Measurements from ENCODE around the gene GPN1. TPM values are rescaled to one million over a fixed set of nuclear protein-coding genes. Genes with fewer than 3 reads are reported as not detected.
"Not testable (repeated sequence)": the region's sequence is repeated elsewhere in the genome, so short reads cannot be mapped to it uniquely, and the experiment has no call there.

The GPN1 gene
- total RNA-seq, 1 donor from 2014 or later = 27.2 TPM

GRCh38 chr2:27626921-27627320, 1.9 kb upstream of the GPN1 start:
- DNase-seq (ENCODE audit: low spot score) = not testable (repeated sequence)

- peak; percentile 23 for DNase-seq (ENCODE audit: low spot score)
Observed at GRCh38 chr2:27627963-27628766, 685 bp upstream of the GPN1 start.

GRCh38 chr2:27630257-27630656, 1.4 kb downstream of the GPN1 start:
- not testable (repeated sequence) for DNase-seq (ENCODE audit: low spot score)

- DNase-seq (ENCODE audit: low spot score) = no peak
Observed at GRCh38 chr2:27634291-27634690, 5.4 kb downstream of the GPN1 start.

GRCh38 chr2:27636766-27637165, 7.9 kb downstream of the GPN1 start:
- no peak for DNase-seq (ENCODE audit: low spot score)

GRCh38 chr2:27638037-27638637, 9.3 kb downstream of the GPN1 start:
- DNase-seq (ENCODE audit: low spot score) = no peak

GRCh38 chr2:27638709-27639108, 9.9 kb downstream of the GPN1 start:
- no peak for DNase-seq (ENCODE audit: low spot score)

GRCh38 chr2:27640722-27641245, 11.9 kb downstream of the GPN1 start:
- DNase-seq (ENCODE audit: low spot score) = no peak

GRCh38 chr2:27645197-27645596, 16.3 kb downstream of the GPN1 start:
- DNase-seq (ENCODE audit: low spot score) = no peak

- no peak for DNase-seq (ENCODE audit: low spot score)
Observed at GRCh38 chr2:27647289-27647688, 18.4 kb downstream of the GPN1 start.

- DNase-seq (ENCODE audit: low spot score) = no peak
Observed at GRCh38 chr2:27647737-27648136, 18.9 kb downstream of the GPN1 start.

GRCh38 chr2:27651056-27651455, 22.2 kb downstream of the GPN1 start:
- DNase-seq (ENCODE audit: low spot score) = no peak

GRCh38 chr2:27652341-27652740, 23.5 kb downstream of the GPN1 start:
- no peak for DNase-seq (ENCODE audit: low spot score)

GRCh38 chr2:27652790-27653189, 23.9 kb downstream of the GPN1 start:
- no peak for DNase-seq (ENCODE audit: low spot score)

- no peak for DNase-seq (ENCODE audit: low spot score)
Observed at GRCh38 chr2:27653397-27653796, 24.5 kb downstream of the GPN1 start.

GRCh38 chr2:27655155-27655951, 26.5 kb downstream of the GPN1 start:
- no peak for DNase-seq (ENCODE audit: low spot score)

- DNase-seq (ENCODE audit: low spot score) = no peak
Observed at GRCh38 chr2:27661371-27661770, 32.5 kb downstream of the GPN1 start.

- peak; percentile 86 for DNase-seq (ENCODE audit: low spot score)
Observed at GRCh38 chr2:27663285-27664153, 34.7 kb downstream of the GPN1 start, which contains the start of the genes SLC4A1AP and SUPT7L. SLC4A1AP (plus strand) TSS chr2:27663889; CDS start chr2:27663915, 26 bp downstream. SUPT7L (minus strand) TSS chr2:27663614; CDS start chr2:27662192, 1,422 bp downstream.

GRCh38 chr2:27664154-27664574, 35.3 kb downstream of the GPN1 start:
- DNase-seq (ENCODE audit: low spot score) = no peak

GRCh38 chr2:27664622-27665363, 35.9 kb downstream of the GPN1 start:
- DNase-seq (ENCODE audit: low spot score) = no peak

Measured in umbilical cord (tissue), 2 donors.